Sigmoid colon (tissue), 4 donors: ENCODE results near the gene ACSS3.

Experiments
- CTCF ChIP-seq, 4 experiments: fragments of 450-650 bp in 3 of 4; fragments of 200-600 bp in 1 of 4; IDR thresholded peaks; one replicate each; pipeline ENCODE4 v1.5.1; 2016 to 2019; ENCODE audit warnings: antibody characterized with exemption in 4 of 4, mild to moderate bottlenecking in 3 of 4, moderate library complexity in 2 of 4
- EP300 ChIP-seq, 4 donors: sonication (generic); formaldehyde crosslinking; IDR thresholded peaks; one replicate each; pipeline ENCODE4 v1.6.1; 2017; ENCODE audit warnings: antibody characterized with exemption in 4 of 4

- TF ChIP-seq CTCF (IDR thresholded peaks at IDR 0.05) (no peak), EP300 (IDR thresholded peaks at IDR 0.05) (no peak)
Measured at GRCh38 chr12:81284137-81284536, 206.3 kb downstream of the ACSS3 start.
